Stimulated activated naive CD8-positive, alpha-beta T cell treated with anti-CD3 and anti-CD28 coated beads, Interleukin-15, Interleukin-2, amounts not matched to agents 100 ng/mL and 50 ng/mL, for 24 hours (primary cell): ENCODE measurements around the gene MAP7.
"Not testable (repeated sequence)": the region's sequence is repeated elsewhere in the genome, so short reads cannot be mapped to it uniquely, and the experiment has no call there.

Source experiments
- H3K27ac Mint-ChIP-seq: one replicate; pipeline ENCODE4 v1.8.0; 2021; ENCODE audit warnings: mild to moderate bottlenecking, mixed read lengths
- H3K27me3 Mint-ChIP-seq: one replicate; pipeline ENCODE4 v1.8.0; 2021; ENCODE audit warnings: mixed read lengths
- H3K36me3 Mint-ChIP-seq: one replicate; pipeline ENCODE4 v1.8.0; 2021; ENCODE audit warnings: low read depth, mixed read lengths
- H3K4me1 Mint-ChIP-seq: one replicate; pipeline ENCODE4 v1.8.0; 2021; ENCODE audit warnings: low read depth, mixed read lengths
- H3K4me3 Mint-ChIP-seq: one replicate; pipeline ENCODE4 v1.8.0; 2021; ENCODE audit warnings: mild to moderate bottlenecking, mixed read lengths
- H3K9me3 Mint-ChIP-seq: one replicate; pipeline ENCODE4 v1.8.0; 2021; ENCODE audit warnings: mixed read lengths

Gene MAP7

DNA sequence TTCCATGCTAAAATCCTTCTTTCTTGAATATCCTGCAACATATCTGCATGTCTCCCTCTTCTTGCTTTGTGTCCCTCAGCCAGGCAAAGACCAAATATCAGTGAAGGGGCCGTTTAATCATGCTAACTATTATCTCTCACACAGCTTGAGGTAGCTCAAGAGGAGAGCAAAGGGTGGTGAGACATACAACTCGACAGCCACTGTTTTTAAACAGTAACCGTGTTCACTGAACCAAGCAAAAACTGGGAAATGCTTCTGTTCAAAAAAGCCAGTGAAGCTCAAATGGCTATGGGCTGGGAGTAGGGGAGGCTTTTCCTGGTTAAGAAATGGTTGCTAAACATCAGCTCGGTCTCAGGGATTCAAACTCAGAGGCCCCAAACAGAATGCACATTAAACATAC is 83.4 kb downstream of the MAP7 start:
- Mint-ChIP-seq H3K27ac (no peak overlapping the region), H3K9me3 (no peaks in the 10 kb centered on the region), H3K4me3 (no peak overlapping the region), H3K4me1 (peaks cover 13% of the 10 kb centered on the region), H3K36me3 (no peaks in the 10 kb centered on the region), H3K27me3 (peaks cover 15% of the 10 kb centered on the region)

DNA sequence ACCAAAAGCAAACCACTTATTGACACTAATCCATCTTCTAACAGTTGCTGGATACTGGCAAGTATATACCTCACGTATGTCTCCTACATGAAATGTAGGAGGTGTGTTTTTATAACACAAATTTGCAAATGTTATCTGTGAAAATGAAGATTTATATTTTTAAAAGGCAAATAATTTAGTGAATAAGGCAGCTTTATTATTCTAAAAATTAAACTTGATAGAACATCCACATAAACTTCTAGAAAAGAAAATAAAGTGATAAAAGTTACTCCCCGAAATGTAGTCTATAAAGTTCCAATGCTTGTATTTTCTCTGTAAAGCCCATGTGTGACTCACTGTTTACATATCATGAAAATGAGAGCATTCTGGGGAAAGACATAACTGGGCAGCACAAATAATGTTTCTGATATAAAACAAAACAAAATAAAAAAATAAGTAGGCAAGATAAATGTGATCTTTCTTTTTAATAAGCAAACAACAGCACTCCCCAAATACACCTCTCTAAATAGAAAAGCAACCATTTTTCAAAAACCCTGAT is 84.4 kb downstream of the MAP7 start:
- H3K9me3 Mint-ChIP-seq = no peaks in the 10 kb centered on the region
- H3K4me3 Mint-ChIP-seq = no peak overlapping the region
- H3K27ac Mint-ChIP-seq = no peak overlapping the region
- H3K4me1 Mint-ChIP-seq = peaks cover 13% of the 10 kb centered on the region
- peaks cover 15% of the 10 kb centered on the region for H3K27me3 Mint-ChIP-seq
- H3K36me3 Mint-ChIP-seq = no peaks in the 10 kb centered on the region

GRCh38 chr6:136464874-136465273 is 85.3 kb downstream of the MAP7 start:
- Mint-ChIP-seq H3K4me3 (no peak overlapping the region), H3K27me3 (peaks cover 15% of the 10 kb centered on the region), H3K27ac (no peak overlapping the region), H3K36me3 (no peaks in the 10 kb centered on the region), H3K9me3 (no peaks in the 10 kb centered on the region), H3K4me1 (peaks cover 13% of the 10 kb centered on the region)

DNA sequence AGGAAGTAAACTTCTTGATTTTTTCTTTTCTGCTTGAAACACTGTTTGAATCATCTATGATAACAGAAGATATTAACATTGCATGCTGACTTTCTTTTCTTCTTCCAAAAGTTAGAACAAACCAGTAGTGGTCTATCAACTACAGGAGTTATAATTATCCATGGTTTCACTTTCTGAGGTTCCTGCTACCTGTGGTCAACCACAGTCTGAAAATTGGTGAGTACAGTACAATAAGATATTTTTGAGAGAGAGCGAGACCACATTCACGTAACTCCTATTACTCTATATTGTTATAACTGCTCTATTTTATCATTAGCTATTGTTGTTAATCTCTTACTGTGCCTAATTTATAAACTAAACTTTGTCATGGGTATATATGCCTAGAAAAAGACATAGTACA is 86.1 kb downstream of the MAP7 start:
- Mint-ChIP-seq H3K36me3 (no peaks in the 10 kb centered on the region), H3K9me3 (no peaks in the 10 kb centered on the region), H3K27me3 (peaks cover 19% of the 10 kb centered on the region), H3K4me3 (no peak overlapping the region), H3K27ac (no peak overlapping the region), H3K4me1 (peaks cover 13% of the 10 kb centered on the region)

GRCh38 chr6:136463743-136464142 is 86.5 kb downstream of the MAP7 start:
- no peak overlapping the region for H3K4me3 Mint-ChIP-seq
- H3K27ac Mint-ChIP-seq = no peak overlapping the region
- peaks cover 13% of the 10 kb centered on the region for H3K4me1 Mint-ChIP-seq
- H3K27me3 Mint-ChIP-seq = peaks cover 19% of the 10 kb centered on the region
- no peaks in the 10 kb centered on the region for H3K36me3 Mint-ChIP-seq
- no peaks in the 10 kb centered on the region for H3K9me3 Mint-ChIP-seq

GRCh38 chr6:136446579-136447187 is 103.5 kb downstream of the MAP7 start:
- Mint-ChIP-seq H3K27me3 (peaks cover 20% of the 10 kb centered on the region), H3K27ac (no peak overlapping the region), H3K4me3 (no peak overlapping the region), H3K36me3 (no peaks in the 10 kb centered on the region), H3K4me1 (no peaks in the 10 kb centered on the region), H3K9me3 (no peaks in the 10 kb centered on the region)

GRCh38 chr6:136446145-136446544 is 104.1 kb downstream of the MAP7 start:
- Mint-ChIP-seq H3K27ac (no peak overlapping the region), H3K4me3 (no peak overlapping the region), H3K36me3 (no peaks in the 10 kb centered on the region), H3K4me1 (no peaks in the 10 kb centered on the region), H3K9me3 (no peaks in the 10 kb centered on the region), H3K27me3 (peaks cover 19% of the 10 kb centered on the region)

DNA sequence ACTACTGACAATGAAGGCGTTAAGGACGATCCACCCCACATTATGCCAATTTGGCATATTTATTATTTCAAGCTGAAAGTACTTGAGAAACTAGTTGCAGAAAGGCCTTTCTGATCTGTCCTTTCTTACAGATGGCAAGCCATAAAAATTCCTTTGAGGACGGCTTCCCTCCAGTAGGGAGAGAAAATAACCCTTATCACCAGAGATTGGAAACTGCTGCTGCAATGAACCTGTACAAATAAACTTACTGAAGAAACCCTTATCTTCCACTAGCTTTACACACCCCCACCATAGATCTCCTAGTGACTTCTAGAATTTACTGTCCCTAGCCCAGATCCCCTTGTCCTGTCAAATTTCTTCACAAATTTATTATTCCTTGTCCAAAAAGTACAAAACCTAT is 105.2 kb downstream of the MAP7 start:
- Mint-ChIP-seq H3K4me3 (no peak overlapping the region), H3K27ac (no peak overlapping the region), H3K9me3 (no peaks in the 10 kb centered on the region)

GRCh38 chr6:136440203-136440602 is 110.0 kb downstream of the MAP7 start:
- Mint-ChIP-seq H3K36me3 (no peaks in the 10 kb centered on the region), H3K4me3 (no peak overlapping the region), H3K4me1 (no peaks in the 10 kb centered on the region), H3K27me3 (peaks cover 7% of the 10 kb centered on the region), H3K9me3 (no peaks in the 10 kb centered on the region), H3K27ac (no peak overlapping the region)

More for the DNA sequence above, 105.2 kb downstream of the MAP7 start:
- Mint-ChIP-seq H3K27me3 (peaks cover 16% of the 10 kb centered on the region), H3K4me1 (no peaks in the 10 kb centered on the region), H3K36me3 (no peaks in the 10 kb centered on the region)

- Mint-ChIP-seq H3K4me1 (no peaks in the 10 kb centered on the region), H3K36me3 (no peaks in the 10 kb centered on the region), H3K27me3 (peaks cover 1% of the 10 kb centered on the region), H3K9me3 (no peaks in the 10 kb centered on the region), H3K27ac (no peak overlapping the region), H3K4me3 (no peak overlapping the region)
Measured at GRCh38 chr6:136439514-136440190, 110.6 kb downstream of the MAP7 start.

DNA sequence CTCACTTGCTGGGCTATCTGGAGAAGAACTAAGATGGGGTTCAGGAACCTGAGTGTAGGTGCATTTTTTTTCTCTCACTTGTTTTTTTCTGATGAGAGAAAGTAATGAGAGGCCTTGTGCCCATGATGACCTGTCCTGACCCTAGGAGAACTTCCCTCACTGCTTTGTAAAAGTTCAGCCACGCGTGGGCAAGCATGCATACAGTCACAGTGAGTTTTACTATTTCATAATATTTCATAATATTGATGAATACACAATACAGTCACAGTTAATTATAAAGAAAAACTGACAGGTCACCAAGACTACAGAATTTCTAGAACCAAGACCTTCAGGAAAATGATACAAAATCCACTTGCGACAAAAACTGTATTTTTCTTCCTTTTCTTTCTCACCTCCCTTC is 111.8 kb downstream of the MAP7 start:
- H3K4me3 Mint-ChIP-seq = no peak overlapping the region
- H3K27me3 Mint-ChIP-seq = no peaks in the 10 kb centered on the region
- H3K27ac Mint-ChIP-seq = no peak overlapping the region
- H3K4me1 Mint-ChIP-seq = no peaks in the 10 kb centered on the region
- no peaks in the 10 kb centered on the region for H3K9me3 Mint-ChIP-seq
- H3K36me3 Mint-ChIP-seq = no peaks in the 10 kb centered on the region

- Mint-ChIP-seq H3K4me3 (no peak overlapping the region), H3K27me3 (peaks cover under 1% of the 10 kb centered on the region), H3K27ac (no peak overlapping the region), H3K9me3 (no peaks in the 10 kb centered on the region), H3K36me3 (no peaks in the 10 kb centered on the region), H3K4me1 (no peaks in the 10 kb centered on the region)
Measured at GRCh38 chr6:136437246-136437645, 113.0 kb downstream of the MAP7 start.

DNA sequence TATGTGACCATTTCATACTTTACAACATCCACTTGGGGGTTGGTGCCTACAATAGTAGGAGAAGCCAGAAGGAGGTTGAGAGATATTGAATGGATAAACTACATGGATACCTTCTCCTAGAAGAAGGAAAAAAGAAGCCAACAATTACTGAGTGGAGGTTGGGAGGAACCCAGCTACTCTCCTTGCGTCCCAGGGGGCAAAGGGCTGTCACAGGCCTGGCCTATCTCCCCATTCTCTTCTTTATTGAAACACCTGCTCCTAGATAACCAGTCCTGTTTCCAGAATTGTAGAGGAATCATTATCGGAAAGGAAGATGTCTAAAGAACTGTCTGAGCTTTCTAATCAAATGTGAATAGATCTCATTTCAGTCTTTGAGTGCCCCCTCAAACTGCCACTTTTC is 115.1 kb downstream of the MAP7 start:
- no peak overlapping the region for H3K27ac Mint-ChIP-seq
- H3K4me3 Mint-ChIP-seq = no peak overlapping the region
- no peaks in the 10 kb centered on the region for H3K36me3 Mint-ChIP-seq
- H3K27me3 Mint-ChIP-seq = peaks cover 14% of the 10 kb centered on the region
- no peaks in the 10 kb centered on the region for H3K4me1 Mint-ChIP-seq
- H3K9me3 Mint-ChIP-seq = no peaks in the 10 kb centered on the region

- not testable (repeated sequence) for H3K27ac Mint-ChIP-seq, H3K4me3 Mint-ChIP-seq
- H3K27me3 Mint-ChIP-seq = peaks cover 14% of the 10 kb centered on the region
Measured at GRCh38 chr6:136431306-136431705, 118.9 kb downstream of the MAP7 start.

DNA sequence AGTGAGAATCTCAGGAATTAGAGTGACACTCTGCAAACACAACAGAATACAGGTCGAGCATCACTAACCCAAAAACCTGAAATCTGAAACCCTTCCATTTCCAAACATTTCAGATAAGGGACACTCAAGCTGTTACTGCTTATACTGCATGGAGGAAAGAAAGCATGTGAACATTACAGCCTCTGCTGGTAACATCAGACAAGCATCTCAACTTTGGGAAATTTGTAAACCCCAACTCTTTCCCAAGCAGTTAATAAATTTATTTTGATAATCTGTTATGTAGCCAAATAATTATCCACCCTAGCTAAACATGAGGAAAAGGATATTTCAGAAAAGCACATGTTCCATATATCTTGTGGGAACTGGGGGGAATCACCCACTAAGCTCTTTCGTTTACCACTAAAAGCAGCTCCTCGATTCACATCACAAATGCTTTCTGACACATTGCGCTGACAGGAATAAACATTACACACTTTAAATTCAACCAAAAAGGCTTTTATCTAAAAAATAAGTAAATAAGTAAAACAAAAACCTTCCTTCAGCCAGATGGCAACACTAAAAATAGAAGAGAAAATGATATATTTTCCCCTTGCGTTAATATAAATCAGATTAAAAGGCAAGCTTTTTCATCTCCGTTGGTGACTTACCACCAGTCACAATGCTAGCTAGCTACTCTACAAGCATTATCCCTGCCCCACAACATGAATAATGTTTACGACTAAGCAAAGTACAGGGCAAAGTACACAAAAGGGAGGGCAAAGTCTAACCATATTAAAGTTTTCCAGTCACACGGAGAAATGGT is 120.8 kb downstream of the MAP7 start:
- Mint-ChIP-seq H3K27me3 (peaks cover 14% of the 10 kb centered on the region), H3K9me3 (no peaks in the 10 kb centered on the region), H3K27ac (no peak overlapping the region), H3K4me1 (no peaks in the 10 kb centered on the region), H3K4me3 (no peak overlapping the region), H3K36me3 (no peaks in the 10 kb centered on the region)

More at GRCh38 chr6:136431306-136431705, 118.9 kb downstream of the MAP7 start:
- H3K9me3 Mint-ChIP-seq, H3K36me3 Mint-ChIP-seq, H3K4me1 Mint-ChIP-seq: not testable (repeated sequence)
